Measurements from ENCODE around the gene GLYATL1.

GLYATL1 gene

DNA sequence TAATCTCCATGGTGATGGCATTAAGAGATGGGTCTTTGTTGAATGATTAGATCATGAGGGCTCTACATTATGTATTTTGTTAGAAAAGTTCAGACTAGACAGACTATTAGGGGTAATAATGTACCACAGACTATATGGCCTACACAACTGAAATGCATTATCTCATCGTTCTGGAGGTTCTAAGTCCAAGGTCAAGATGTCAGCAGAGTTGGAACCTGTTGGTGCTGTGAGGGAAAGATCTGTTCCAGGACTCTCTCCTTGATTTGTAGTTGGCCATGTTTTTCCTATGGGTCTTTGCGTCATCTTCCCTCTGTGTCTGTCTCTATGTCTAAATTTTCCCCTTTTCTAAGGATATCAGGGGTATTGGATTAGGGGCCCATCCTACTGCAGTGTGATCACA is 8.4 kb upstream of the GLYATL1 start:
- Histone ChIP-seq H3K36me3 (replicated peaks in 1 of 2; ENCODE audit: control insufficient read depth in 2 of 2, insufficient read depth in 2 of 2, low read length in 2 of 2) (no peaks in the 10 kb centered on the region), H2AK5ac (ENCODE audit: low read depth, low read length) (no peak overlapping the region), H3K79me1 (ENCODE audit: low read depth, low read length) (no peaks in the 10 kb centered on the region), H2BK5ac (ENCODE audit: low read length) (no peak overlapping the region), H3K9me3 (replicated peaks in 1 of 2; ENCODE audit: control insufficient read depth in 2 of 2, insufficient read depth in 1 of 2, low read depth in 1 of 2, low read length in 2 of 2) (no peaks in the 10 kb centered on the region), H3K4me1 (ENCODE audit: control insufficient read depth in 2 of 2, insufficient read depth in 1 of 2, low read depth in 1 of 2, low read length in 2 of 2) (peaks cover 4 to 8% of the 10 kb centered on the region in 2 donors), H3K27ac (replicated peaks; ENCODE audit: low read length) (no peak overlapping the region), H3K9ac (ENCODE audit: low read depth, low read length, poor library complexity) (no peak overlapping the region), H3K18ac (ENCODE audit: low read length) (no peak overlapping the region), H2BK12ac (ENCODE audit: low read length) (no peak overlapping the region), H3K23ac (ENCODE audit: low read depth, low read length, poor library complexity) (no peak overlapping the region), H3K14ac (ENCODE audit: low read length) (no peak overlapping the region), H3K4me3 (ENCODE audit: low read length in 2 of 2) (no peak overlapping the region), H4K8ac (ENCODE audit: low read depth, low read length) (no peak overlapping the region), H2BK120ac (ENCODE audit: low read depth, low read length) (no peak overlapping the region), H2BK15ac (ENCODE audit: low read length) (no peak overlapping the region), H4K91ac (ENCODE audit: low read depth, low read length, poor library complexity) (no peak overlapping the region), H3K4me2 (ENCODE audit: insufficient read depth, low read length, poor library complexity, severe bottlenecking) (no peak overlapping the region), H3K4ac (ENCODE audit: low read length) (no peak overlapping the region), H3K27me3 (ENCODE audit: control insufficient read depth in 3 of 3, insufficient read depth in 3 of 3, low read depth in 1 of 3, low read length in 3 of 3) (peaks cover 0 to 5% (median 0%) of the 10 kb centered on the region in 3 experiments), H2AFZ (ENCODE audit: low read length) (no peak overlapping the region)
- no peak for DNase-seq (ENCODE audit: low spot score)
- WGBS, 2 donors (ENCODE audit: extremely low coverage in 2 of 2, insufficient read length in 2 of 2, insufficient replicate concordance in 1 of 2) = no CpG with 5 or more reads among the region's 2 CpGs

DNA sequence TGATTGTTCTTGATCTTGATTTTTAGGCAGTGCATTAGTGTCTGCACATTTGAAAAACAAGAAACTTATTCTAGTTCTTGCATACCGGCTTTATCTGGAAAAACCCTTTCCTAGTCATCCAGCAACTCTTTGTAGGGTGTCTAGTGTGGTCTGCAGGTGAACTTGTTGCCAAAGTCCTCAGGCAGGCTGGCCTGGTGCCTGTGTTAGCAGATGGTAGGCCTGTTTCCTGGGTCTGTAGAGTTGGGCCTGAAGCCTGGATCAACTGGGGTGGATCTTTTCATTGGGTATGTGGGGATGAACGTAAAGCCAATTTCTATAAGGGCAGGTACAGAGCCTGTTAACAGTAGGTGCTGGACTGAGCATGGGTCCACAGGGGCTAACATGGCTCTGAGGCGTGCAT is 5.6 kb upstream of the GLYATL1 start:
- no CpG with 5 or more reads among the region's 3 CpGs for WGBS, 2 donors (ENCODE audit: extremely low coverage in 2 of 2, insufficient read length in 2 of 2, insufficient replicate concordance in 1 of 2)
- Histone ChIP-seq H2BK15ac (ENCODE audit: low read length) (no peak overlapping the region), H2AK5ac (ENCODE audit: low read depth, low read length) (peak overlapping the region; percentile 47), H3K4ac (ENCODE audit: low read length) (no peak overlapping the region), H3K18ac (ENCODE audit: low read length) (no peak overlapping the region), H2BK12ac (ENCODE audit: low read length) (no peak overlapping the region), H3K23ac (ENCODE audit: low read depth, low read length, poor library complexity) (no peak overlapping the region), H3K9ac (ENCODE audit: low read depth, low read length, poor library complexity) (no peak overlapping the region), H4K91ac (ENCODE audit: low read depth, low read length, poor library complexity) (no peak overlapping the region), H2AFZ (ENCODE audit: low read length) (no peak overlapping the region), H3K36me3 (replicated peaks in 1 of 2; ENCODE audit: control insufficient read depth in 2 of 2, insufficient read depth in 2 of 2, low read length in 2 of 2) (no peaks in the 10 kb centered on the region), H3K9me3 (replicated peaks in 1 of 2; ENCODE audit: control insufficient read depth in 2 of 2, insufficient read depth in 1 of 2, low read depth in 1 of 2, low read length in 2 of 2) (no peaks in the 10 kb centered on the region), H3K27me3 (ENCODE audit: control insufficient read depth in 3 of 3, insufficient read depth in 3 of 3, low read depth in 1 of 3, low read length in 3 of 3) (peaks cover 0 to 4% (median 0%) of the 10 kb centered on the region in 3 experiments), H2BK120ac (ENCODE audit: low read depth, low read length) (no peak overlapping the region), H3K4me2 (ENCODE audit: insufficient read depth, low read length, poor library complexity, severe bottlenecking) (no peak overlapping the region), H3K4me1 (ENCODE audit: control insufficient read depth in 2 of 2, insufficient read depth in 1 of 2, low read depth in 1 of 2, low read length in 2 of 2) (peaks cover 0 to 2% of the 10 kb centered on the region in 2 donors), H3K14ac (ENCODE audit: low read length) (no peak overlapping the region), H3K4me3 (ENCODE audit: low read length in 2 of 2) (peak overlapping the region in 1 of 2 donors; percentile 20), H3K79me1 (ENCODE audit: low read depth, low read length) (no peaks in the 10 kb centered on the region), H3K27ac (replicated peaks; ENCODE audit: low read length) (no peak overlapping the region), H2BK5ac (ENCODE audit: low read length) (peak overlapping the region; percentile 60), H4K8ac (ENCODE audit: low read depth, low read length) (no peak overlapping the region)
- no peak for DNase-seq (ENCODE audit: low spot score)

DNA sequence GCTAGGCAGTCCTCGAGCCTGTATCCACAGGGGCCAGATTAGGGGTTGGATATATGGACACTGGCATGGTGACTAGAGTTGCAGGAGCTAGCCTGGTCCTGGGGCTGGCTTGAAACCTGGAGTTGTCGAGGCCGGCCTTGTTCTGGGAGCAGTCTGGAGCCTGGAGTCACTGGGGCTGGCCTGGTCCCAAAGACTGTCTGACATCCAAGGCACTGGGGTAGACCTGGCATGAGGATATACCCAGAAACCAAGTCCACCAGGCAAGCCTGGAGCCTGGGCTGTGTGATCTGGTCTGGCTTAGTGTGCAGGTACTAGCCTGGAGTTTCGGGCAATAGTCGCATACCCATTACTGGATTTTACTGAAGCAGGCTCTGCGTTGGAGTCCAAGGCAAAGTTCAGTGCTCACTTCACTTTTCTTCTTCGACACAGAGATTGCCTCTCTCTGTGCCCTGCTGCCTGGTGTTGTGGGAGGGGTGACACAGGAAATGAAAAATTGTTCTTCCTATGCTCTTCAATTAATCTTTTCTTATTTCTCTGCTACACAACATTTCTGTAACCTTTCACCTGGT is 4.3 kb upstream of the GLYATL1 start:
- Histone ChIP-seq H2BK12ac (ENCODE audit: low read length) (no peak overlapping the region), H3K4ac (ENCODE audit: low read length) (no peak overlapping the region), H3K9me3 (replicated peaks in 1 of 2; ENCODE audit: control insufficient read depth in 2 of 2, insufficient read depth in 1 of 2, low read depth in 1 of 2, low read length in 2 of 2) (no peaks in the 10 kb centered on the region), H3K4me1 (ENCODE audit: control insufficient read depth in 2 of 2, insufficient read depth in 1 of 2, low read depth in 1 of 2, low read length in 2 of 2) (no peaks in the 10 kb centered on the region), H4K91ac (ENCODE audit: low read depth, low read length, poor library complexity) (no peak overlapping the region), H3K27me3 (ENCODE audit: control insufficient read depth in 3 of 3, insufficient read depth in 3 of 3, low read depth in 1 of 3, low read length in 3 of 3) (no peaks in the 10 kb centered on the region), H4K8ac (ENCODE audit: low read depth, low read length) (no peak overlapping the region), H2BK5ac (ENCODE audit: low read length) (no peak overlapping the region), H2AFZ (ENCODE audit: low read length) (no peak overlapping the region), H3K4me2 (ENCODE audit: insufficient read depth, low read length, poor library complexity, severe bottlenecking) (no peak overlapping the region), H3K14ac (ENCODE audit: low read length) (no peak overlapping the region), H2BK15ac (ENCODE audit: low read length) (no peak overlapping the region), H3K79me1 (ENCODE audit: low read depth, low read length) (no peaks in the 10 kb centered on the region), H3K9ac (ENCODE audit: low read depth, low read length, poor library complexity) (no peak overlapping the region), H3K36me3 (replicated peaks in 1 of 2; ENCODE audit: control insufficient read depth in 2 of 2, insufficient read depth in 2 of 2, low read length in 2 of 2) (no peaks in the 10 kb centered on the region), H2BK120ac (ENCODE audit: low read depth, low read length) (no peak overlapping the region), H2AK5ac (ENCODE audit: low read depth, low read length) (no peak overlapping the region), H3K23ac (ENCODE audit: low read depth, low read length, poor library complexity) (peak overlapping the region; percentile 9), H3K18ac (ENCODE audit: low read length) (no peak overlapping the region), H3K27ac (replicated peaks; ENCODE audit: low read length) (no peak overlapping the region), H3K4me3 (ENCODE audit: low read length in 2 of 2) (no peak overlapping the region)
- no peak for DNase-seq (ENCODE audit: low spot score)
- WGBS, 2 donors (ENCODE audit: extremely low coverage in 2 of 2, insufficient read length in 2 of 2, insufficient replicate concordance in 1 of 2) = no CpG with 5 or more reads among the region's 7 CpGs

DNA sequence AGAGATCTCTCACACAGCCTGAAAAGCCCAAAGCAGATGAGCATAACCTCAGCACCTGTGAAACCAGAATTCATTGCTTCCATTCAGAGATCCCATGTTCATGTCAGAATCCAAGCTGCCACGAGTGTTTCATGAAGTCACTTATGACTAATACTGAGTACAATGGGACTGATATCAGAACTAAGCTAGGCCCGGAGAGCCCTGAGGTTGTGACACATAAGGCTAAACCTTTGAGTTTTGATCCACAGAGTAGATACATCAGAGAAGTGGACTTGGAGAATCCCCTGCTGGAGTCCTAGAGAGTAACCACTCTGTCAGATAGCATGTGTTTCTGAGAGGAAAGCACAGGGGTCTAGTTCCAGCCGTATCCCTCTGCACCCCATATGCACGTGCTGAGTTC is 890 bp upstream of the GLYATL1 start:
- Histone ChIP-seq H3K36me3 (replicated peaks in 1 of 2; ENCODE audit: control insufficient read depth in 2 of 2, insufficient read depth in 2 of 2, low read length in 2 of 2) (no peaks in the 10 kb centered on the region), H3K27me3 (ENCODE audit: control insufficient read depth in 3 of 3, insufficient read depth in 3 of 3, low read depth in 1 of 3, low read length in 3 of 3) (no peaks in the 10 kb centered on the region), H3K79me1 (ENCODE audit: low read depth, low read length) (no peaks in the 10 kb centered on the region), H3K9ac (ENCODE audit: low read depth, low read length, poor library complexity) (no peak overlapping the region), H2BK12ac (ENCODE audit: low read length) (no peak overlapping the region), H3K18ac (ENCODE audit: low read length) (no peak overlapping the region), H3K4ac (ENCODE audit: low read length) (no peak overlapping the region), H2BK5ac (ENCODE audit: low read length) (no peak overlapping the region), H3K23ac (ENCODE audit: low read depth, low read length, poor library complexity) (no peak overlapping the region), H2BK15ac (ENCODE audit: low read length) (no peak overlapping the region), H2BK120ac (ENCODE audit: low read depth, low read length) (no peak overlapping the region), H4K91ac (ENCODE audit: low read depth, low read length, poor library complexity) (no peak overlapping the region), H3K14ac (ENCODE audit: low read length) (no peak overlapping the region), H3K4me2 (ENCODE audit: insufficient read depth, low read length, poor library complexity, severe bottlenecking) (no peak overlapping the region), H3K4me3 (ENCODE audit: low read length in 2 of 2) (no peak overlapping the region), H3K4me1 (ENCODE audit: control insufficient read depth in 2 of 2, insufficient read depth in 1 of 2, low read depth in 1 of 2, low read length in 2 of 2) (no peaks in the 10 kb centered on the region), H2AK5ac (ENCODE audit: low read depth, low read length) (no peak overlapping the region), H3K9me3 (replicated peaks in 1 of 2; ENCODE audit: control insufficient read depth in 2 of 2, insufficient read depth in 1 of 2, low read depth in 1 of 2, low read length in 2 of 2) (no peaks in the 10 kb centered on the region), H4K8ac (ENCODE audit: low read depth, low read length) (no peak overlapping the region), H2AFZ (ENCODE audit: low read length) (no peak overlapping the region), H3K27ac (replicated peaks; ENCODE audit: low read length) (no peak overlapping the region)
- no CpG with 5 or more reads among the region's 4 CpGs for WGBS, 2 donors (ENCODE audit: extremely low coverage in 2 of 2, insufficient read length in 2 of 2, insufficient replicate concordance in 1 of 2)
- DNase-seq (ENCODE audit: low spot score) = no peak

Data from neuronal stem cell (in vitro differentiated cells).